ENCODE data around the gene PAFAH1B1. TPM values are rescaled to one million over a fixed set of nuclear protein-coding genes. Genes with fewer than 3 reads are reported as not detected.
"Not testable (repeated sequence)": the region's sequence is repeated elsewhere in the genome, so short reads cannot be mapped to it uniquely, and the experiment has no call there.

Gene PAFAH1B1
- total RNA-seq, 4 donors from 2014 or later, result 86.5 to 119 (median 102) TPM

- intact Hi-C loops (cut with DNase I), result no loop called here
- H3K27ac ChIP-seq (replicated peaks in 1 of 4), result no peak overlapping the region
- peaks cover 15 to 42% (median 37%) of the 10 kb centered on the region in 4 donors for H3K4me1 ChIP-seq
- no peak overlapping the region for H3K4me3 ChIP-seq
- H3K9me3 ChIP-seq, result no peaks in the 10 kb centered on the region
- no peak for DNase-seq (ENCODE audit: extremely low spot score)
- peaks cover 14 to 37% (median 31%) of the 10 kb centered on the region in 4 donors for H3K36me3 ChIP-seq
- WGBS, result 85% methylated on average over 6 of the region's 6 CpGs
- no peaks in the 10 kb centered on the region for H3K27me3 ChIP-seq
- TF ChIP-seq CTCF (IDR thresholded peaks at IDR 0.05), result no peak
- TF ChIP-seq POLR2AphosphoS5 (IDR thresholded peaks at IDR 0.05), result no peak
- no peak for TF ChIP-seq POLR2A (IDR thresholded peaks at IDR 0.05; ENCODE audit: low read depth)
- no peak for TF ChIP-seq EP300 (IDR thresholded peaks at IDR 0.05)
Observed at GRCh38 chr17:2637422-2637821, 44.0 kb downstream of the PAFAH1B1 start.

- Histone ChIP-seq H3K9me3 (no peaks in the 10 kb centered on the region), H3K27ac (replicated peaks in 1 of 4) (no peak overlapping the region), H3K4me3 (no peak overlapping the region), H3K36me3 (peaks cover 3 to 59% (median 31%) of the 10 kb centered on the region in 4 donors), H3K4me1 (peaks cover 0 to 5% (median 0%) of the 10 kb centered on the region in 4 donors), H3K27me3 (no peaks in the 10 kb centered on the region)
- DNase-seq (ENCODE audit: extremely low spot score), result no peak
- WGBS, result 79% methylated on average over 6 of the region's 6 CpGs
- TF ChIP-seq EP300 (IDR thresholded peaks at IDR 0.05) (no peak), POLR2A (IDR thresholded peaks at IDR 0.05; ENCODE audit: low read depth) (no peak), CTCF (IDR thresholded peaks at IDR 0.05) (no peak), POLR2AphosphoS5 (IDR thresholded peaks at IDR 0.05) (no peak)
- intact Hi-C loops (cut with DNase I), result no loop called here
Observed at GRCh38 chr17:2644971-2645370, 51.5 kb downstream of the PAFAH1B1 start.

- Histone ChIP-seq H3K4me3 (no peak overlapping the region), H3K27me3 (no peaks in the 10 kb centered on the region), H3K9me3 (no peaks in the 10 kb centered on the region), H3K27ac (replicated peaks in 1 of 4) (no peak overlapping the region), H3K36me3 (peaks cover 0 to 45% (median 22%) of the 10 kb centered on the region in 4 donors), H3K4me1 (peaks cover 0 to 9% (median 3%) of the 10 kb centered on the region in 4 donors)
- DNase-seq (ENCODE audit: extremely low spot score), result no peak
- 92% methylated on average over 6 of the region's 6 CpGs for WGBS
- TF ChIP-seq POLR2A (IDR thresholded peaks at IDR 0.05; ENCODE audit: low read depth) (no peak), POLR2AphosphoS5 (IDR thresholded peaks at IDR 0.05) (no peak), EP300 (IDR thresholded peaks at IDR 0.05) (no peak), CTCF (IDR thresholded peaks at IDR 0.05) (no peak)
- intact Hi-C loops (cut with DNase I), result no loop called here
Observed at GRCh38 chr17:2647957-2648356, 54.5 kb downstream of the PAFAH1B1 start.

- Histone ChIP-seq H3K4me1 (peaks cover 0 to 9% (median 3%) of the 10 kb centered on the region in 4 donors), H3K9me3 (no peaks in the 10 kb centered on the region), H3K27me3 (no peaks in the 10 kb centered on the region), H3K36me3 (peaks cover 0 to 38% (median 18%) of the 10 kb centered on the region in 4 donors), H3K27ac (replicated peaks in 1 of 4) (no peak overlapping the region), H3K4me3 (no peak overlapping the region)
- WGBS, result 98% methylated on average over 11 of the region's 11 CpGs
- intact Hi-C loops (cut with DNase I), result no loop called here
- TF ChIP-seq POLR2A (IDR thresholded peaks at IDR 0.05; ENCODE audit: low read depth) (no peak), POLR2AphosphoS5 (IDR thresholded peaks at IDR 0.05) (no peak), EP300 (IDR thresholded peaks at IDR 0.05) (no peak), CTCF (IDR thresholded peaks at IDR 0.05) (no peak)
- no peak for DNase-seq (ENCODE audit: extremely low spot score)
Observed at GRCh38 chr17:2649191-2649590, 55.7 kb downstream of the PAFAH1B1 start.

- not testable (repeated sequence) for H3K4me3 ChIP-seq; DNase-seq (ENCODE audit: extremely low spot score); H3K9me3 ChIP-seq; H3K27ac ChIP-seq (replicated peaks in 1 of 4); H3K27me3 ChIP-seq
- intact Hi-C loops (cut with DNase I), result loop anchor here (10.0 kb wide), 1 partner anchor 48 kb away; no protein-coding TSS in a partner anchor
- 91% methylated on average over 3 of the region's 3 CpGs for WGBS
- H3K36me3 ChIP-seq, result peaks cover 0 to 26% (median 12%) of the 10 kb centered on the region in 4 donors
- peaks cover 0 to 16% (median 4%) of the 10 kb centered on the region in 4 donors for H3K4me1 ChIP-seq
Observed at GRCh38 chr17:2652911-2653310, 59.5 kb downstream of the PAFAH1B1 start.

Data from esophagus muscularis mucosa (tissue), 4 donors.